ENCODE results near the gene ZNF423.

GRCh38 chr16:49580751-49581303, 275.1 kb downstream of the ZNF423 start:
- TF ChIP-seq EZH2 (IDR thresholded peaks at IDR 0.05; ENCODE audit: borderline replicate concordance, low read length): no peak
- no peak for TF ChIP-seq CTCF (IDR thresholded peaks at IDR 0.05; ENCODE audit: low read length)
